Thymus (tissue), 11 donors: ENCODE results near the gene C22orf39. TPM values are rescaled to one million over a fixed set of nuclear protein-coding genes. Genes with fewer than 3 reads are reported as not detected.

Source experiments
- DNase-seq, 9 donors: peaks; one replicate each; pipeline ENCODE4 v3.0.0-alpha.2; 2013; ENCODE audit warnings: low spot score in 9 of 9, low read depth in 6 of 9, missing footprints in 1 of 9
- H3K27ac ChIP-seq, 2 donors: one replicate each; pipeline ENCODE4 v1.5.1; 2013; ENCODE audit warnings: control low read depth in 1 of 2, low read depth in 1 of 2, low read length in 1 of 2, mild to moderate bottlenecking in 1 of 2, moderate library complexity in 1 of 2
- H3K27me3 ChIP-seq, 2 donors: one replicate each; pipeline ENCODE4 v1.5.1; 2013; ENCODE audit warnings: low read length in 1 of 2; ENCODE audit not compliant: control insufficient read depth in 2 of 2, insufficient read depth in 1 of 2
- H3K36me3 ChIP-seq, 2 donors: one replicate each; pipeline ENCODE4 v1.5.1; 2013; ENCODE audit warnings: low read length in 1 of 2, mild to moderate bottlenecking in 1 of 2, moderate library complexity in 1 of 2; ENCODE audit not compliant: control insufficient read depth in 2 of 2, insufficient read depth in 2 of 2
- H3K4me1 ChIP-seq, 2 donors: one replicate each; pipeline ENCODE4 v1.5.1; 2013; ENCODE audit warnings: low read length in 2 of 2; ENCODE audit not compliant: control insufficient read depth in 2 of 2, insufficient read depth in 2 of 2
- H3K4me3 ChIP-seq, 2 donors: one replicate each; pipeline ENCODE4 v1.5.1; 2013; ENCODE audit warnings: low read length in 2 of 2, control low read depth in 1 of 2, mild to moderate bottlenecking in 1 of 2
- H3K9me3 ChIP-seq, 2 donors: one replicate each; pipeline ENCODE4 v1.5.1; 2013; ENCODE audit warnings: low read length in 1 of 2, mild to moderate bottlenecking in 1 of 2; ENCODE audit not compliant: control insufficient read depth in 2 of 2, insufficient read depth in 1 of 2
- WGBS: extraction: QIAGEN DNeasy Blood & Tissue Kit; methylation state at CpG from one replicate; pipeline ENCODE4 v1.1.7; 2013; 5-methylcytosine and 5-hydroxymethylcytosine counted together
- polyA plus RNA-seq: library from polyadenylated mRNA; stranded (reverse); fragments of 200-250 nt; gene quantifications from one replicate; pipeline ENCODE4 v1.2.3, GENCODE V29; 2013
- total RNA-seq: library from RNA; stranded (reverse); fragments of 120-200 nt; gene quantifications from one replicate; pipeline ENCODE4 v1.2.4, GENCODE V29; 2013
- donor health status: healthy.

Gene C22orf39
- total and polyA plus RNA-seq, 2 donors: 34.5 to 43.4 TPM

DNA sequence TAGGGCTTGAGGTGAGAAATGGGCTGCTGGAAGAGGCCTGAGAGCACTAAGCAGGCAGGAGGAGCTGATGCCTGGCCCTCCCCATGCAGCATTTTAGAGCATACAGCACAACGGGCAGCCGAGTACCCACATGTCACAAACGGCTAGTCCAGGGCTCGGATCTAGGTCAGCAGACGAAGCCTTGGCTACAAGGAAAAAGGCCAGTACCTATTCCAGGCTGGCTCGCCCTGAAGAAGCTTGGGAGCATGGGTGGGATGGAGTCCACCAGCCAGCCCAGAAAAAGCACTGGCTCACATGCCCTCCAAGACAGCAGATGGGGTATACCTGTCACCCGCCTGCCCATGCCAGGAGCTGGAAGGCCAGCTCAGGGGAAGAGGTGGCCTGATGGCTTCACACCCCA is 21.9 kb upstream of the C22orf39 start:
- Histone ChIP-seq H3K4me1 (no peaks in the 10 kb centered on the region), H3K36me3 (peaks cover 91 to 92% of the 10 kb centered on the region in 2 donors), H3K27ac (no peak overlapping the region), H3K9me3 (no peaks in the 10 kb centered on the region), H3K4me3 (no peak overlapping the region), H3K27me3 (no peaks in the 10 kb centered on the region)
- WGBS: 99% methylated on average over 7 of the region's 7 CpGs
- DNase-seq: no peak

DNA sequence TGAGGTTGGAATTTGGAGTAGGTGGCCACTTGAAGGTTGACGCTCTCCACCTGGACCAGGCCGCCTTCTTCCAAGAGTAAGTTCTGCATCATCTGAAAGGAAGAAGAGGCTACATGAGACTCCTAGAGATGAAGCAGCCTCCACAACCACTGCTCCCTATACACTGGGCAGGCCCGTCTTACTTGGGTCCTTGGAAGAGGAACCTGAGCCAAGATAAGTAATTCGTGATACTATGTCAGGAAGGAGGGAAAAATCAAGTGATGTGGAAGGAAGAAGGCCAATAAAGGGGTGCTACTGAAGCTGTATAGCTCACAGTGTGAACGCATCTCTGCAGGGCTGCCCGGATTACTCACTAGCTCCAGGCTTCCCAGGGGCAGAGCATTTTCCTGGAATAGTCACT is 20.4 kb upstream of the C22orf39 start:
- WGBS: 99% methylated on average over 6 of the region's 6 CpGs

DNA sequence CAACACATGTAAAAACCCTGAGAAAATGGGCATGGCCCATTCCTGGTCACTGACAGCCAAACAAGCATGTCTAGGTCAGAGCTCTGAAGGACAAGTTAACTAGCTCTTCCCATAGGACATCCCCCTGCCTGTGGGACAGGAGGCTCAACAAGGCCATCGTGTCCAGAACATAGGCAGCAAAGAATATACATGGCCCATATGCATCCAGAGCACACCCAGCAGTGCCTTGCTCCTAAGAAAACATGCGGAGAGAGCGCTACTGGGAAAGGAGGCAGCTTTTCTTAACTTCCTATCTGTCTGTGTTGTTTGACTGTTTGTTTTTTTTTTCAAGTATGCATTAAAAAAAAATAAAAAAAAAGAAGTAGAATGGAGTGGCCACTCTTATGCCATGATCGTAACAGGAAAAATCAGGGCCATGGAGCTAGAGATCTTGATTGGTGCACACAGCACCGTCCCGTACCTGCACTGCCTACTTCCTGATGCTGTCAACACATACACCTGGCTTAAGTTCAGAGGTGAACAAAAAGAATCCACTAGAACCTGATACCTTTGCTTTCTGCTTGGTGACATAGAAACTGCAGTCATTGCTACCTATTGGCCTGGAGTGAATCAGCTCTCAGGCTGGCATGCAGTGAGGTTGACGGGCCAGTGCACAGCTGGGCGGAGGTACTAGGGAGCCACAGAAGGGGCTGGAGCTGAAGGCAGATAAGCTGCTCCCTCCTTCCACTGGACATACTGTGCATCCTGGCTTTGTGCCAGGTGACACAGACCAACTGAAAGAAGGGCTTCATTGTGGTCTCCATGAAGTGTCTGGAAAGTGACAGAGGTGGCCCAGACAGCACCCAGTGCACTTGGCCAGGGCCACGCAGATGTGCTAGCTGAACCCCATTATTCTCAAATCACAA is 19.6 kb upstream of the C22orf39 start:
- no peaks in the 10 kb centered on the region for H3K4me1 ChIP-seq
- peaks cover 82 to 85% of the 10 kb centered on the region in 2 donors for H3K36me3 ChIP-seq
- no peaks in the 10 kb centered on the region for H3K27me3 ChIP-seq
- H3K27ac ChIP-seq: no peak overlapping the region
- 97% methylated on average over 9 of the region's 9 CpGs for WGBS
- no peaks in the 10 kb centered on the region for H3K9me3 ChIP-seq
- H3K4me3 ChIP-seq: no peak overlapping the region
- DNase-seq: no peak

More for the DNA sequence above, 20.4 kb upstream of the C22orf39 start:
- no peak overlapping the region for H3K27ac ChIP-seq
- H3K27me3 ChIP-seq: no peaks in the 10 kb centered on the region
- DNase-seq: no peak
- H3K4me3 ChIP-seq: no peak overlapping the region
- no peaks in the 10 kb centered on the region for H3K4me1 ChIP-seq
- no peaks in the 10 kb centered on the region for H3K9me3 ChIP-seq
- H3K36me3 ChIP-seq: peaks cover 86 to 91% of the 10 kb centered on the region in 2 donors

DNA sequence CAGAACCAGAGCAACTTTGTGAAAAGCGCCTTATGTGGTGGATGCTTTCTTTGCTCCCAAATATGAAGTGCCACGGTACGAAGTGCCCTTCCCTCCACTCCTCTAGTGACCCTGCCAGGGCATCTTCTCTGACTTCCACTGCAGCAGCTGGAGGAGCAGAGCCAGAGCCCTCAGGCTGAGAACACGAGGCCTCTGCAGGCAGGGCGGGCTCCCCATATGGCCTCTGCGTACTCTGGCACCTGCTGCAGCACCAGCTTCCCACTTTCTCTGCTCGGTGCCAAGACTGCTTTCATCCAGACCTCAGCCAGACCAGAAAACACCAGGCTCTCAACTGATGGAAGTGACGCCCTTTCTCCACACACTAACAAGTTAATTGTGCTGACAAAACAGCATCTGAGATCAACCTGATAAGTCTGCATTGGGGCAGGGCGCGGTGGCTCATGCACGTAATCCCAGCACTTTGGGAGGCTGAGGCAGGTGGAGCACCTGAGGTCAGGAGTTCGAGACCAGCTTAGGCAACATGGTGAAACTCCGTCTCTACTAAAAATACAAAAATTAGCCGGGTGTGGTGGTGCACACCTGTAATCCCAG is 18.7 kb upstream of the C22orf39 start:
- Histone ChIP-seq H3K36me3 (peaks cover 73 to 80% of the 10 kb centered on the region in 2 donors), H3K4me1 (no peaks in the 10 kb centered on the region), H3K9me3 (no peaks in the 10 kb centered on the region), H3K4me3 (no peak overlapping the region), H3K27me3 (no peaks in the 10 kb centered on the region), H3K27ac (no peak overlapping the region)
- DNase-seq: no peak
- 98% methylated on average over 14 of the region's 14 CpGs for WGBS

DNA sequence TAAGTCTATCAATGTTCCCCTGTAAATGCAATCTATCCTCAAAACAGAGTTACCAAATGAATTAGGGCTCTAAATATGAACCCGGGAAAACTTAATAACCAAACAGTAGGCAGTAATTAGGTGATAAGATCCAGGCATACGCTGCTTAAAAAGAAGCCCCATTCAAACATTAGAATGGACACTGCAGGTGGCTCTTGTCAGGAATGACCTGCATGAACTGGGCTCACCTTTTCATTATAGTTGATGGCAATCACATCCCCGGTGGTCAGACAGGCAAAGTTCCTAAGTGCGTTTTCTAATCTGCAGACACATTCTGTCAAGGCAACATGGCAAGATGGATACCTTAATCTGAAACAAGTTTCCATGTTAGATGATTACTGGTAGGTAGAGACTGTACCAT is 17.5 kb upstream of the C22orf39 start:
- H3K9me3 ChIP-seq: no peaks in the 10 kb centered on the region
- H3K27ac ChIP-seq: no peak overlapping the region
- WGBS: 98% methylated on average over 4 of the region's 4 CpGs
- no peaks in the 10 kb centered on the region for H3K27me3 ChIP-seq
- H3K4me3 ChIP-seq: no peak overlapping the region
- H3K36me3 ChIP-seq: peaks cover 68 to 80% of the 10 kb centered on the region in 2 donors
- H3K4me1 ChIP-seq: no peaks in the 10 kb centered on the region
- no peak for DNase-seq

DNA sequence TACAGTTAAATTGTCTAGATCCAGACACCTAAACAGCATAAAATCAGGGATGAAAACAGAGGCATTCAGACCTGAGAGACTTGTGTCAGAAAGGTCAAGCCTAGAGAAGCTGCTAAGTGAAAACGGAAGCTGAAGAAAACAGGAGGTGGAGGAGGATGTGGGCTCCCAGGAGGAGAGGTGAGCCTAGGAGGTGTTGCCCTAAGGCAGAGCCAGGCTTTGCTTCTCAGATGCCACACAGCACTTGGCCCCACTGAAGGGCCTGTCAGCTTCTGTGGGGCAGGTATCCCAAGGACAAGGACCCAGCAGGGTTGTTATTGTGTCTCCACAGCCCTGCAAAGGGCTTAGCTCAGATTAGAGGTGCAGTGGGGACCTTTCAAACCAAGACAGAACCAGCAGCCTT is 17.0 kb upstream of the C22orf39 start:
- no peak overlapping the region for H3K27ac ChIP-seq
- DNase-seq: no peak
- no peaks in the 10 kb centered on the region for H3K4me1 ChIP-seq
- H3K27me3 ChIP-seq: no peaks in the 10 kb centered on the region
- H3K9me3 ChIP-seq: no peaks in the 10 kb centered on the region
- 96% methylated on average over 1 of the region's 1 CpG for WGBS
- H3K4me3 ChIP-seq: no peak overlapping the region
- H3K36me3 ChIP-seq: peaks cover 64 to 77% of the 10 kb centered on the region in 2 donors

DNA sequence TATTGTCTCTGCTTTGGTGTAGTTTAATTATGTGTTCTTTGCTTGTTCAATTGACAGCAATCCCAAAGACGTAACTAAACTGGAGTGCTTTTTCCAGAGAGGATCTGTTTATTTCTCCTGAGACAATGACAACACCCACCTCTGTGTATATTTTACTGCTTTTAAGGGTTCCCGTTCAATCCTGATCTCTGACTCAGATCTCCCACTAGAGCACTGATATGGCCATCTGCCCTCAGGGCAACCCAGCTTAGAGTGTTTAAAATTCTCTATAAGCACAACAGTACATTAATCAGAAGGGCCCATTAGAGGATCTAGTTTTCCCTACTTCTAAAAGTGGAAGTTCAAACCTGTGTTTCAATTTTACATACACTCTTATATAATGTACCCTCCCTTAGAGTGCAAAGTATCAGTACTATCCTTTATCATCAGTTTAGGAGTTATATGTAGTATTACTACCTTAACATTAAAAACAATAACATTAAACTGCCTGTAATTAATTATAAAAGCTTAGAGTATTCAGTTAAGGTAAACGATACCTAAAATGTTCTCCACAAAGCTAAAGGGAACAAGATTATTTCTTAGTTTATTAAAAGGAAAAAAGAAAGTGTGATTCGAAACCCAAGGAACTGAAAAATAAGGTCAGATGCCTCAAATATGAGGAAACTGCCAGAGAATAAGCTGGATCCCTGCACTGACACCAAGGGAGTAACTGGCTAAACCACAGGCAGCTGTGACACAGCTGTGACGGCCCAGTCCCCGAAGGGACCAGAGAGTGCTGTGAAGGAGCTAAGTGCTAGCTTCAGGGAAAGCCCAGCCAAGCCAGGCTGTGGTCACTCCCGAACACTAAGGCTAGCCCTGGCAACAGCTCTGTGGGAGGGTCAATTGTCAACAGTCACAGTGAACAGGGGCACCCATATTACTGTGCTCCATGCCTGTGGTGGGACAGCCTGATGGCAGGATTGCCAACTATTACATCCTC is 16.3 kb upstream of the C22orf39 start:
- no peak overlapping the region for H3K4me3 ChIP-seq
- 98% methylated on average over 7 of the region's 7 CpGs for WGBS
- DNase-seq: no peak
- peaks cover 56 to 70% of the 10 kb centered on the region in 2 donors for H3K36me3 ChIP-seq
- H3K27me3 ChIP-seq: no peaks in the 10 kb centered on the region
- H3K4me1 ChIP-seq: no peaks in the 10 kb centered on the region
- H3K9me3 ChIP-seq: no peaks in the 10 kb centered on the region
- no peak overlapping the region for H3K27ac ChIP-seq

DNA sequence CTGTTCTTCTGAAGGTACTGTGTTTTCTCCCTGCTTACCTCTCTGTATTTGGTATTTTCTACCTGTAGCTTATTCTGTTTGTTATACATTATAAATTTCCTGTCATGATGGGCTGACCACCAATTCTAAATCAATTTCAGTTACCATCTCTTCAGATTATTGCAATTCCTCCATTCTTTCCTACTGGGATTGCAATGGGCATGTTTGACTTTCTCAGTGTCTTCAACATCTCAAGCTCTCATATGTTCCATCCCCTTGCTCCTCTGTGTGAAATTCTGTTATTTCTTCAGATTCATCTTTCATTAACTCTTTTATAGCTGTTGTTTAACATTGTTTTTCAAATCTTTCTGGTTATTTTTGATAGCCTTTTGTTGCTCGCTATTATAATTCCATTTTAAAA is 15.5 kb upstream of the C22orf39 start:
- Histone ChIP-seq H3K9me3 (no peaks in the 10 kb centered on the region), H3K4me1 (no peaks in the 10 kb centered on the region), H3K4me3 (no peak overlapping the region), H3K27me3 (no peaks in the 10 kb centered on the region), H3K36me3 (peaks cover 51 to 68% of the 10 kb centered on the region in 2 donors), H3K27ac (no peak overlapping the region)
- no peak for DNase-seq
- WGBS: 97% methylated on average over 1 of the region's 1 CpG
